ENCODE results near the gene RIPPLY3. TPM values are rescaled to one million over a fixed set of nuclear protein-coding genes. Genes with fewer than 3 reads are reported as not detected.
"Not testable (repeated sequence)": the region's sequence is repeated elsewhere in the genome, so short reads cannot be mapped to it uniquely, and the experiment has no call there.

The RIPPLY3 gene
- total RNA-seq, 2 donors from 2014 or later: not detected

- Histone ChIP-seq H3K4me3 (no peak overlapping the region), H3K27ac (no peak overlapping the region), H3K9me3 (peaks cover 0 to 6% of the 10 kb centered on the region in 2 donors), H3K36me3 (no peaks in the 10 kb centered on the region), H3K27me3 (peaks cover 0 to 2% of the 10 kb centered on the region in 2 donors), H3K4me1 (peaks cover 0 to 5% of the 10 kb centered on the region in 2 donors)
- no peak for DNase-seq (ENCODE audit: low spot score)
- TF ChIP-seq CTCF (IDR thresholded peaks at IDR 0.05): no peak
Observed at GRCh38 chr21:36994501-36995158, 11.9 kb upstream of the RIPPLY3 start.

GRCh38 chr21:36995285-36995684 lies 11.2 kb upstream of the RIPPLY3 start:
- not testable (repeated sequence) for H3K9me3 ChIP-seq; H3K27me3 ChIP-seq; H3K4me1 ChIP-seq; H3K4me3 ChIP-seq; H3K27ac ChIP-seq; H3K36me3 ChIP-seq; DNase-seq (ENCODE audit: low spot score)

GRCh38 chr21:36999131-36999898 lies 7.2 kb upstream of the RIPPLY3 start:
- H3K9me3 ChIP-seq: peaks cover 0 to 2% of the 10 kb centered on the region in 2 donors
- TF ChIP-seq CTCF (IDR thresholded peaks at IDR 0.05): no peak
- no peak overlapping the region for H3K27ac ChIP-seq
- no peaks in the 10 kb centered on the region for H3K4me1 ChIP-seq
- DNase-seq (ENCODE audit: low spot score): no peak
- no peaks in the 10 kb centered on the region for H3K36me3 ChIP-seq
- H3K27me3 ChIP-seq: peaks cover 0 to under 1% of the 10 kb centered on the region in 2 donors
- H3K4me3 ChIP-seq: no peak overlapping the region

GRCh38 chr21:37000381-37000780 lies 6.1 kb upstream of the RIPPLY3 start:
- H3K4me1 ChIP-seq: no peaks in the 10 kb centered on the region
- H3K27ac ChIP-seq: no peak overlapping the region
- no peaks in the 10 kb centered on the region for H3K36me3 ChIP-seq
- no peak for TF ChIP-seq CTCF (IDR thresholded peaks at IDR 0.05)
- no peaks in the 10 kb centered on the region for H3K27me3 ChIP-seq
- H3K9me3 ChIP-seq: no peaks in the 10 kb centered on the region
- DNase-seq (ENCODE audit: low spot score): no peak
- no peak overlapping the region for H3K4me3 ChIP-seq

GRCh38 chr21:37001441-37001840 lies 5.1 kb upstream of the RIPPLY3 start:
- Histone ChIP-seq H3K9me3 (no peaks in the 10 kb centered on the region), H3K4me1 (peaks cover 0 to 7% of the 10 kb centered on the region in 2 donors), H3K36me3 (no peaks in the 10 kb centered on the region), H3K27ac (no peak overlapping the region), H3K4me3 (no peak overlapping the region), H3K27me3 (peaks cover 0 to 6% of the 10 kb centered on the region in 2 donors)
- DNase-seq (ENCODE audit: low spot score): no peak
- no peak for TF ChIP-seq CTCF (IDR thresholded peaks at IDR 0.05)

- not testable (repeated sequence) for H3K27ac ChIP-seq; H3K27me3 ChIP-seq; DNase-seq (ENCODE audit: low spot score); H3K36me3 ChIP-seq; H3K4me3 ChIP-seq; H3K9me3 ChIP-seq
- H3K4me1 ChIP-seq: peaks cover 0 to 14% of the 10 kb centered on the region in 2 donors
Observed at GRCh38 chr21:37002851-37003250, 3.7 kb upstream of the RIPPLY3 start.

- not testable (repeated sequence) for H3K9me3 ChIP-seq; H3K27me3 ChIP-seq; DNase-seq (ENCODE audit: low spot score); H3K4me3 ChIP-seq; H3K27ac ChIP-seq; H3K36me3 ChIP-seq
- peaks cover 0 to 14% of the 10 kb centered on the region in 2 donors for H3K4me1 ChIP-seq
Observed at GRCh38 chr21:37003917-37004316, 2.6 kb upstream of the RIPPLY3 start.
